A549 (cell line): ENCODE data around the gene CLGN. TPM values are rescaled to one million over a fixed set of nuclear protein-coding genes. Genes with fewer than 3 reads are reported as not detected.

Experiments
- ATAC-seq, 2 experiments: fragments of 200-7000 bp in 1 of 2; fragments of >200 bp in 1 of 2; cut with Nextera tagmentation in 1 of 2; cut with Tn5 transposase in 1 of 2; 3 replicates each; pipeline versions ENCODE4 v1.8.0 to v1.9.1; 2018 to 2020; ENCODE audit warnings: mild to moderate bottlenecking in 1 of 2, moderate library complexity in 1 of 2
- CTCF ChIA-PET: fragments of 300-600 bp; sonication (Branson Sonifier 250); formaldehyde crosslinking; extraction: SDS; loops from one replicate; lab custom pipeline; 2021; ENCODE audit warnings: antibody characterized with exemption, inconsistent platforms; lab: Yijun Ruan, JAX
- POLR2A ChIA-PET: fragments of 350-600 bp; formaldehyde crosslinking; extraction: SDS; loops from one replicate; lab custom pipeline; 2021; ENCODE audit warnings: antibody characterized with exemption, inconsistent platforms; lab: Yijun Ruan, JAX
- DNase-seq, 2 experiments: peaks; one replicate each; pipeline versions ENCODE4 v3.0.0 to v3.0.0-alpha.2; 2011 to 2016; ENCODE audit warnings: low read depth in 1 of 2, low spot score in 1 of 2
- FAIRE-seq: peaks from 2 replicates; lab custom pipeline; 2011; peaks lifted over from hg19 to GRCh38; lab: Jason Lieb, UNC
- H3K27ac ChIP-seq, 2 experiments: fragments of >200 bp; sonication (Bioruptor Twin); formaldehyde crosslinking; 3 replicates each; pipeline ENCODE4 v1.5.1; 2016 to 2017
- H3K4me1 ChIP-seq: fragments of >200 bp; sonication (Bioruptor Twin); formaldehyde crosslinking; 3 replicates; pipeline ENCODE4 v1.6.1; 2016
- H3K4me2 ChIP-seq: fragments of >200 bp; sonication (Bioruptor Twin); formaldehyde crosslinking; 3 replicates; pipeline ENCODE4 v1.6.1; 2016
- H3K4me3 ChIP-seq: fragments of >200 bp; sonication (Bioruptor Twin); formaldehyde crosslinking; 3 replicates; pipeline ENCODE4 v1.5.1; 2016
- H3K9me3 ChIP-seq: fragments of >200 bp; sonication (Bioruptor Twin); formaldehyde crosslinking; 3 replicates; pipeline ENCODE4 v1.6.1; 2016
- BHLHE40 ChIP-seq: IDR thresholded peaks from 2 replicates; pipeline ENCODE4 v1.6.1; 2012; ENCODE audit warnings: low read depth, low read length, inconsistent platforms
- CBX2 ChIP-seq: fragments of 200-600 bp; sonication (generic); IDR thresholded peaks from 2 replicates; pipeline ENCODE4 v1.6.1; 2016; ENCODE audit warnings: low read depth, mild to moderate bottlenecking, borderline replicate concordance
- CEBPB ChIP-seq, 2 experiments: fragments of >200 bp in 1 of 2; sonication (Bioruptor Twin) in 1 of 2; formaldehyde crosslinking in 1 of 2; IDR thresholded peaks; 2 replicates each; pipeline ENCODE4 v1.6.1; 2012 to 2016
- CHD2 ChIP-seq: fragments of 150-350 bp; IDR thresholded peaks from 2 replicates; pipeline ENCODE4 v1.6.1; 2014; ENCODE audit warnings: low read length; ENCODE audit not compliant: partially characterized antibody
- CHD4 ChIP-seq: fragments of 200-600 bp; sonication (generic); IDR thresholded peaks from 2 replicates; pipeline ENCODE4 v1.6.1; 2016; ENCODE audit warnings: antibody characterized with exemption, mild to moderate bottlenecking, borderline replicate concordance
- EHF ChIP-seq: fragments of 250-450 bp; sonication (Bioruptor Pico); IDR thresholded peaks from 2 replicates; pipeline ENCODE4 v1.5.0; 2020; ENCODE audit warnings: mild to moderate bottlenecking
- EHMT2 ChIP-seq: fragments of 200-600 bp; sonication (generic); IDR thresholded peaks from 2 replicates; pipeline ENCODE4 v1.6.1; 2016; ENCODE audit warnings: antibody characterized with exemption, low read depth, mild to moderate bottlenecking, moderate library complexity
- FOXS1 ChIP-seq: fragments of 250-450 bp; sonication (Bioruptor Pico); IDR thresholded peaks from 2 replicates; pipeline ENCODE4 v1.5.0; 2020; ENCODE audit warnings: mild to moderate bottlenecking, moderate library complexity
- GATA3 ChIP-seq: IDR thresholded peaks from 2 replicates; pipeline ENCODE4 v1.6.1; 2012; ENCODE audit warnings: borderline replicate concordance
- HDAC2 ChIP-seq: fragments of 200-600 bp; sonication (generic); IDR thresholded peaks from 2 replicates; pipeline ENCODE4 v1.6.1; 2016
- HOXA7 ChIP-seq: fragments of 250-450 bp; sonication (Bioruptor Pico); IDR thresholded peaks from 2 replicates; pipeline ENCODE4 v1.5.0; 2020; ENCODE audit warnings: mild to moderate bottlenecking, moderate library complexity
- HOXB5 ChIP-seq: fragments of 250-450 bp; sonication (Bioruptor Pico); IDR thresholded peaks from 2 replicates; pipeline ENCODE4 v1.5.0; 2020; ENCODE audit warnings: mild to moderate bottlenecking, moderate library complexity
- MAFK ChIP-seq: fragments of 450-650 bp; IDR thresholded peaks from 2 replicates; pipeline ENCODE4 v1.6.1; 2014; ENCODE audit not compliant: partially characterized antibody
- NPAS2 ChIP-seq: fragments of 250-450 bp; sonication (Bioruptor Pico); IDR thresholded peaks from 2 replicates; pipeline ENCODE4 v1.8.0; 2022; ENCODE audit warnings: mild to moderate bottlenecking, moderate library complexity, borderline replicate concordance
- NR3C1 ChIP-seq: fragments of >200 bp; sonication (Bioruptor Twin); formaldehyde crosslinking; IDR thresholded peaks from 3 replicates; pipeline ENCODE4 v1.6.1; 2017
- RCOR1 ChIP-seq: fragments of 150-350 bp; IDR thresholded peaks from 2 replicates; pipeline ENCODE4 v1.6.1; 2014; ENCODE audit warnings: antibody characterized with exemption, low read length, low read depth
- SREBF2 ChIP-seq: fragments of 450-650 bp; IDR thresholded peaks from 2 replicates; pipeline ENCODE4 v1.6.1; 2014; ENCODE audit warnings: mild to moderate bottlenecking, moderate library complexity
- TFCP2L1 ChIP-seq: fragments of 250-450 bp; sonication (Bioruptor Pico); IDR thresholded peaks from 2 replicates; pipeline ENCODE4 v1.5.0; 2021; ENCODE audit warnings: mild to moderate bottlenecking
- ZFP36 ChIP-seq: fragments of 450-650 bp; IDR thresholded peaks from 2 replicates; pipeline ENCODE4 v1.6.1; 2014; ENCODE audit warnings: borderline replicate concordance; ENCODE audit not compliant: partially characterized antibody
- ZSCAN20 ChIP-seq: fragments of 250-450 bp; sonication (Bioruptor Pico); IDR thresholded peaks from 2 replicates; pipeline ENCODE4 v1.8.0; 2022; ENCODE audit warnings: mild to moderate bottlenecking, moderate library complexity
- WGBS: methylation state at CpG from one replicate; pipeline ENCODE4 v1.1.6; 2017; ENCODE audit errors: missing lambda C conversion rate; 5-methylcytosine and 5-hydroxymethylcytosine counted together
- polyA plus RNA-seq, 4 experiments: library from polyadenylated mRNA; depleted of rRNA in 3 of 4; stranded (reverse); fragments of >200 nt; fragmentation: RNase III in 1 of 4; extraction: RNeasy Plus Mini Kit Qiagen cat#74134 plus additional on column Dnase treatment in 1 of 4; gene quantifications; 2 replicates in 3 of 4; 3 replicates in 1 of 4; pipeline ENCODE4 v1.2.3, GENCODE V29; 2011 to 2017
- TF ChIP-seq, protein P1 (sequence below): fragments of >200 bp; sonication (Bioruptor Twin); formaldehyde crosslinking; IDR thresholded peaks from 3 replicates; pipeline ENCODE4 v1.6.1; 2016
- TF ChIP-seq, protein P2 (sequence below): fragments of 200-600 bp; sonication (generic); IDR thresholded peaks from 2 replicates; pipeline ENCODE4 v1.6.1; 2016; ENCODE audit warnings: antibody characterized with exemption, mild to moderate bottlenecking, moderate library complexity
- TF ChIP-seq, protein P3 (sequence below): fragments of 150-350 bp; IDR thresholded peaks from 2 replicates; pipeline ENCODE4 v1.6.1; 2014; ENCODE audit warnings: low read depth, mild to moderate bottlenecking, low read length
- TF ChIP-seq, protein P4 (sequence below): IDR thresholded peaks from 2 replicates; pipeline ENCODE4 v1.6.1; 2012; ENCODE audit warnings: low read depth, borderline replicate concordance
- TF ChIP-seq, protein P5 (sequence below): IDR thresholded peaks from 2 replicates; pipeline ENCODE4 v1.6.1; 2012
- TF ChIP-seq, protein P6 (sequence below): IDR thresholded peaks from 2 replicates; pipeline ENCODE4 v1.6.1; 2012

The CLGN gene
- polyA plus RNA-seq, 2 of the 4 experiments (the other 2 are of a cell fraction), result 8.4 to 30.9 TPM

DNA sequence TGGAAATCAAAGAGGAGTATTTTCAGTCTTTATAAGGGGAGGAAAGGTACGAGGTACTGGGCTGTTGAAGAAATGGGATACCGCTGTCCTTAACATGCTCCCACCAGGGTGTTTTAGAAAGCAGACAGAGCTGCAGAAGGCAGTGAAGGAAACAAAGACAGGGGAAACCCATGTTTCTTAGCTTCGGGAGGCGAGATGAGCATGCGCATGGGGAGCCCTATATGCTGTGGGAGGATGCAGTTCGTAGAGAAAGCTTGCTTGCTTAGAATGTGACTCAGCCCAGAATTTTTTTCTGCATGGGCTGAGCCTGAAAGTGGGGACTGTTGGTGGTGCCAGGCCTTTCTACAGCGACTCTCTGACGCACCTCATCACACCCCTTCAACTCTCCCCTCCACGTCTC is 82.8 kb downstream of the CLGN start (continued):
- TF ChIP-seq, protein P1, sequence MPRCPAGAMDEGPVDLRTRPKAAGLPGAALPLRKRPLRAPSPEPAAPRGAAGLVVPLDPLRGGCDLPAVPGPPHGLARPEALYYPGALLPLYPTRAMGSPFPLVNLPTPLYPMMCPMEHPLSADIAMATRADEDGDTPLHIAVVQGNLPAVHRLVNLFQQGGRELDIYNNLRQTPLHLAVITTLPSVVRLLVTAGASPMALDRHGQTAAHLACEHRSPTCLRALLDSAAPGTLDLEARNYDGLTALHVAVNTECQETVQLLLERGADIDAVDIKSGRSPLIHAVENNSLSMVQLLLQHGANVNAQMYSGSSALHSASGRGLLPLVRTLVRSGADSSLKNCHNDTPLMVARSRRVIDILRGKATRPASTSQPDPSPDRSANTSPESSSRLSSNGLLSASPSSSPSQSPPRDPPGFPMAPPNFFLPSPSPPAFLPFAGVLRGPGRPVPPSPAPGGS, result no peak
- TF ChIP-seq BHLHE40 (no peak), ZFP36 (no peak), NR3C1 (no peak), CHD4 (no peak)

DNA sequence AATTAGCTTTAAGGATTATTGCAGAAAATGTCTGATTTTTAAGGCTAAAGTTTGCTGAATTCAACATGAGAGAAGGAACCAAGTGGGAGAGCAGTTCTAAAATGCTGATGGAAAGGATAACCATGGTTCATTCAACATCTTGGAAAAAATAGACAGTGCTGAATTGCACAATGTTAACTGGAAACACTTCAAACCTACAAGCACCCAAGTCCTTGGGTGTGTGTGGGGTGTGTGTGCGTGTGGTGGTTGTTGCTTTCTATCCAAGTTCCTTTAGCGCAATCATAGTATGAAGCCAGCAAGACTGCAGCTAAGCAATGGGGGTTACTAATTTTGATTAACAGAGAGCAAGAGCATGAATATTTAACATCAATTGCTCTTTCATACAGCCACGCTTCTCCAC is 83.3 kb downstream of the CLGN start:
- H3K4me2 ChIP-seq, result no peak overlapping the region
- TF ChIP-seq ZSCAN20 (CRISPR knock-in tag) (no peak), CEBPB (IDR thresholded peaks at IDR 0.05) (no peak)
- POLR2A ChIA-PET, result no interaction called here
- ATAC-seq (no peak), FAIRE-seq (no peak), DNase-seq (no peak)
- CTCF ChIA-PET, result interaction anchor here (0.7 to 0.8 kb wide), 2 partner anchors 14 to 16 kb away, joined by 4 read pairs; no protein-coding TSS in a partner anchor
- no peak overlapping the region for H3K27ac ChIP-seq
- WGBS, result 93% methylated on average over 3 of the region's 3 CpGs
- H3K9me3 ChIP-seq, result no peaks in the 10 kb centered on the region
- no peak overlapping the region for H3K4me3 ChIP-seq
- peaks cover 10% of the 10 kb centered on the region; the same call in 2 of the 3 replicates for H3K4me1 ChIP-seq

DNA sequence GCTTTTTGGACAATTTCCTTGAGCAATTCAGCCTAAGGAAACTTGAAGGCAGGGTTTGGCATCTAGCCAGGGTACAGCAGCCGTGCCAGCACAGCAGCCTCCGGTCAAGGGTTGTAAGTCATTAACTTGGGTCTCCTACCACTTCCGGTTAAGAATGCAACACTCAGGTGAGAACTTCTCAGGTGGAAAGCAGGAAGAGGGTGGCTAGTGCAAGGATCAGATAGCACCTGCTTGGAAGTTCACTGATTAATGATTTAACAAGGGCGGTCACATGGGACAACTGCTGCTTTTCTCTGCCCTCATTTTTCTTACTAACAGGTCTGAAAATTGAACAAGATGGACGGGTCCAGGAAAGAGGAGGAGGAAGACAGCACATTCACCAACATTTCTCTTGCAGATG is 84.1 kb downstream of the CLGN start:
- no peak for FAIRE-seq

DNA sequence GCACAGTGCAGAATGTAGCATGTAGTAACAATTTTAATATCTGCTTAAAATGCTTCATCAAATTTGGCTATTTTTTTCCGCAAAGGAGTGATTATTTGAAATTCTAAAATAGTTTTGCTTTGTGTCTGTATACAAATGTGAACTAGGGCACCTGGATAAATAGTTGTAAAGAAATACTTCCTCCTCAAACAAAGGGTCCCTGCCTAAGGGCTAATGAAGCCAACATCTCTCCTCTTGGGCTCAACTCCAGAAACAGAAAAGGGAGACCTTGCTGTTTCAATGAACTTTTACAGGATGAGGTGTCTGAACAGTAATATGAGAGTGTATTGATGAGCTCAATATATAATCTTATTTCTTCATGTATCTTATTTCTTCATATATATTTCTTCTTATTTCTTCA is 84.8 kb downstream of the CLGN start:
- 86% methylated on average over 1 of the region's 1 CpG for WGBS
- CTCF ChIA-PET, result interaction anchor here (1.0 to 2.2 kb wide), 2 partner anchors 12 to 17 kb away, joined by 8 to 9 read pairs; no protein-coding TSS in a partner anchor
- TF ChIP-seq SREBF2 (no peak), CHD4 (no peak), HOXA7 (CRISPR knock-in tag) (no peak), GATA3 (no peak), HDAC2 (no peak), ZSCAN20 (CRISPR knock-in tag) (no peak)
- TF ChIP-seq, protein P2, sequence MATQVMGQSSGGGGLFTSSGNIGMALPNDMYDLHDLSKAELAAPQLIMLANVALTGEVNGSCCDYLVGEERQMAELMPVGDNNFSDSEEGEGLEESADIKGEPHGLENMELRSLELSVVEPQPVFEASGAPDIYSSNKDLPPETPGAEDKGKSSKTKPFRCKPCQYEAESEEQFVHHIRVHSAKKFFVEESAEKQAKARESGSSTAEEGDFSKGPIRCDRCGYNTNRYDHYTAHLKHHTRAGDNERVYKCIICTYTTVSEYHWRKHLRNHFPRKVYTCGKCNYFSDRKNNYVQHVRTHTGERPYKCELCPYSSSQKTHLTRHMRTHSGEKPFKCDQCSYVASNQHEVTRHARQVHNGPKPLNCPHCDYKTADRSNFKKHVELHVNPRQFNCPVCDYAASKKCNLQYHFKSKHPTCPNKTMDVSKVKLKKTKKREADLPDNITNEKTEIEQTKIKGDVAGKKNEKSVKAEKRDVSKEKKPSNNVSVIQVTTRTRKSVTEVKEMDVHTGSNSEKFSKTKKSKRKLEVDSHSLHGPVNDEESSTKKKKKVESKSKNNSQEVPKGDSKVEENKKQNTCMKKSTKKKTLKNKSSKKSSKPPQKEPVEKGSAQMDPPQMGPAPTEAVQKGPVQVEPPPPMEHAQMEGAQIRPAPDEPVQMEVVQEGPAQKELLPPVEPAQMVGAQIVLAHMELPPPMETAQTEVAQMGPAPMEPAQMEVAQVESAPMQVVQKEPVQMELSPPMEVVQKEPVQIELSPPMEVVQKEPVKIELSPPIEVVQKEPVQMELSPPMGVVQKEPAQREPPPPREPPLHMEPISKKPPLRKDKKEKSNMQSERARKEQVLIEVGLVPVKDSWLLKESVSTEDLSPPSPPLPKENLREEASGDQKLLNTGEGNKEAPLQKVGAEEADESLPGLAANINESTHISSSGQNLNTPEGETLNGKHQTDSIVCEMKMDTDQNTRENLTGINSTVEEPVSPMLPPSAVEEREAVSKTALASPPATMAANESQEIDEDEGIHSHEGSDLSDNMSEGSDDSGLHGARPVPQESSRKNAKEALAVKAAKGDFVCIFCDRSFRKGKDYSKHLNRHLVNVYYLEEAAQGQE, result no peak
- TF ChIP-seq, protein P3, sequence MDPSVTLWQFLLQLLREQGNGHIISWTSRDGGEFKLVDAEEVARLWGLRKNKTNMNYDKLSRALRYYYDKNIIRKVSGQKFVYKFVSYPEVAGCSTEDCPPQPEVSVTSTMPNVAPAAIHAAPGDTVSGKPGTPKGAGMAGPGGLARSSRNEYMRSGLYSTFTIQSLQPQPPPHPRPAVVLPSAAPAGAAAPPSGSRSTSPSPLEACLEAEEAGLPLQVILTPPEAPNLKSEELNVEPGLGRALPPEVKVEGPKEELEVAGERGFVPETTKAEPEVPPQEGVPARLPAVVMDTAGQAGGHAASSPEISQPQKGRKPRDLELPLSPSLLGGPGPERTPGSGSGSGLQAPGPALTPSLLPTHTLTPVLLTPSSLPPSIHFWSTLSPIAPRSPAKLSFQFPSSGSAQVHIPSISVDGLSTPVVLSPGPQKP, result no peak
- TF ChIP-seq, protein P4, sequence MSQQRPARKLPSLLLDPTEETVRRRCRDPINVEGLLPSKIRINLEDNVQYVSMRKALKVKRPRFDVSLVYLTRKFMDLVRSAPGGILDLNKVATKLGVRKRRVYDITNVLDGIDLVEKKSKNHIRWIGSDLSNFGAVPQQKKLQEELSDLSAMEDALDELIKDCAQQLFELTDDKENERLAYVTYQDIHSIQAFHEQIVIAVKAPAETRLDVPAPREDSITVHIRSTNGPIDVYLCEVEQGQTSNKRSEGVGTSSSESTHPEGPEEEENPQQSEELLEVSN, result no peak
- TF ChIP-seq, protein P5, sequence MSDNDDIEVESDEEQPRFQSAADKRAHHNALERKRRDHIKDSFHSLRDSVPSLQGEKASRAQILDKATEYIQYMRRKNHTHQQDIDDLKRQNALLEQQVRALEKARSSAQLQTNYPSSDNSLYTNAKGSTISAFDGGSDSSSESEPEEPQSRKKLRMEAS, result no peak

More for the DNA sequence above, 84.1 kb downstream of the CLGN start:
- peak overlapping the region; percentile 72 for H3K4me2 ChIP-seq
- POLR2A ChIA-PET, result no interaction called here
- no peak for TF ChIP-seq FOXS1 (CRISPR knock-in tag)
- TF ChIP-seq HOXB5 (CRISPR knock-in tag), result no peak
- TF ChIP-seq MAFK, result no peak
- TF ChIP-seq CBX2, result no peak
- TF ChIP-seq, protein P3, result no peak
- no peak for TF ChIP-seq SREBF2
- TF ChIP-seq TFCP2L1 (CRISPR knock-in tag), result no peak
- TF ChIP-seq EHMT2, result no peak
- TF ChIP-seq ZFP36, result no peak
- TF ChIP-seq, protein P6, sequence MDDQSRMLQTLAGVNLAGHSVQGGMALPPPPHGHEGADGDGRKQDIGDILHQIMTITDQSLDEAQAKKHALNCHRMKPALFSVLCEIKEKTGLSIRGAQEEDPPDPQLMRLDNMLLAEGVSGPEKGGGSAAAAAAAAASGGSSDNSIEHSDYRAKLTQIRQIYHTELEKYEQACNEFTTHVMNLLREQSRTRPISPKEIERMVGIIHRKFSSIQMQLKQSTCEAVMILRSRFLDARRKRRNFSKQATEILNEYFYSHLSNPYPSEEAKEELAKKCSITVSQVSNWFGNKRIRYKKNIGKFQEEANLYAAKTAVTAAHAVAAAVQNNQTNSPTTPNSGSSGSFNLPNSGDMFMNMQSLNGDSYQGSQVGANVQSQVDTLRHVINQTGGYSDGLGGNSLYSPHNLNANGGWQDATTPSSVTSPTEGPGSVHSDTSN, result no peak
- no peak for TF ChIP-seq RCOR1
- TF ChIP-seq CHD2, result no peak
- TF ChIP-seq EHF (CRISPR knock-in tag), result no peak
- TF ChIP-seq NPAS2, result no peak
- TF ChIP-seq, all 56 proteins: peak for 0
- 5% methylated on average over 5 of the region's 5 CpGs for WGBS
- H3K27ac ChIP-seq, result peak overlapping the region in 1 of 2 experiments; percentile 66; a peak in 4 of 6 replicates
- ATAC-seq, result peak; percentile 21 to 24; a peak in 1 of 6 replicates
- DNase-seq, result peak; percentile 15 to 59
- peak overlapping the region; percentile 20; the same call in 2 of the 3 replicates for H3K4me3 ChIP-seq
- peaks cover 10% of the 10 kb centered on the region; the same call in 2 of the 3 replicates for H3K4me1 ChIP-seq
- CTCF ChIA-PET, result interaction anchor here (2.2 kb wide), 1 partner anchor 13 kb away, joined by 8 read pairs; no protein-coding TSS in a partner anchor
- no peaks in the 10 kb centered on the region for H3K9me3 ChIP-seq

More for the DNA sequence above, 84.8 kb downstream of the CLGN start:
- Histone ChIP-seq H3K9me3 (no peaks in the 10 kb centered on the region), H3K27ac (no peak overlapping the region), H3K4me2 (peak overlapping the region; percentile 72; the same call in 2 of the 3 replicates), H3K4me3 (no peak overlapping the region), H3K4me1 (peaks cover 10% of the 10 kb centered on the region; the same call in 2 of the 3 replicates)
- FAIRE-seq, result no peak
- POLR2A ChIA-PET, result no interaction called here
- no peak for DNase-seq
- ATAC-seq, result no peak
